ENCODE results near the gene PDE11A.

PDE11A gene

GRCh38 chr2:177929662-177930522 is 142.7 kb downstream of the PDE11A start:
- Mint-ChIP-seq H3K27ac (peak overlapping the region in 1 of 2 donors; percentile 19), H3K4me3 (no peak overlapping the region), H3K27me3 (peaks cover 16% of the 10 kb centered on the region), H3K9me3 (no peaks in the 10 kb centered on the region), H3K4me1 (no peaks in the 10 kb centered on the region)
- ATAC-seq (no peak), DNase-seq (no peak)

DNA sequence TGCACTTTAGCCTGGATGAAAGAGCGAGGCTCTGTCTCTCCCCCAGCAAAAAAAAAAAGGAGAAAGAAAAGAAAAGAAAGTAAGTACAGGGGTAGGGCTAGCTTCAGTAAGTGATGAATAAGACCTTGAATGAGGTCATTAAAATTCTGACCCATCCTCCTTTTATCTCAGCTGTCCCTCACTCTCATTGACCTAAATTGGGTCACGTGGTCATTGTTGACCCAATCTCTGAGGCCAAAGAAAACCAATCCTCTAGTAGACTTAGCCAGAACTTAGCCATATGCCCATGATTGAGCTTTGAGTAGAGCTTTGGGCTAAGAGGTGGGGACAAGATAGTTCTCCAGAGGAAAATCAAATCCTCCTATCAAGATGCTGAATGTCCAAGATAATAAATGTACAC is 149.3 kb downstream of the PDE11A start:
- no peaks in the 10 kb centered on the region for H3K4me1 Mint-ChIP-seq
- no peak for ATAC-seq
- no peak overlapping the region for H3K27ac Mint-ChIP-seq
- no peaks in the 10 kb centered on the region for H3K9me3 Mint-ChIP-seq
- H3K4me3 Mint-ChIP-seq = no peak overlapping the region
- H3K27me3 Mint-ChIP-seq = no peaks in the 10 kb centered on the region
- DNase-seq = no peak

- Mint-ChIP-seq H3K4me1 (no peaks in the 10 kb centered on the region), H3K4me3 (no peak overlapping the region), H3K27me3 (no peaks in the 10 kb centered on the region), H3K27ac (no peak overlapping the region), H3K9me3 (no peaks in the 10 kb centered on the region)
- DNase-seq (no peak), ATAC-seq (no peak)
Observed at GRCh38 chr2:177921726-177922125, 150.9 kb downstream of the PDE11A start.

DNA sequence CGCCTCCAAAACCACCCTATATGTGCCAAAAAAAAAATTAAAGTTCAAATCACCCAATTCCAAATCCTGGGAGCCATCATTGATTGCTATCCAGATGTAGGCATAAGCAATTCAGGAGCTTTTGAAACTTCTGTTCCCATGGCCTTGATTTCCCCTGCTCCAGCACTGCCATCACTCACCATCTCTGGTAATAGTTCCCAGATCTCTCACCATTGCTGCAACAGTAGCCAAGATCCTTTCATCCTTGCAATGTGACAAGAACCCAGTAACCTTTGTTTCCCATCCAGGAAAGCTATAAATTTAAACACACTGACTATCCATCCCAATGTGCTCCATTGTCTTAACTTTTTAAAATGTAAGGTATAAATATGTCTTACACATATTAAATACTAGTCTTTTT is 155.4 kb downstream of the PDE11A start:
- Mint-ChIP-seq H3K4me1 (no peaks in the 10 kb centered on the region), H3K27ac (no peak overlapping the region), H3K4me3 (no peak overlapping the region), H3K27me3 (no peaks in the 10 kb centered on the region), H3K9me3 (no peaks in the 10 kb centered on the region)
- ATAC-seq = no peak
- no peak for DNase-seq

DNA sequence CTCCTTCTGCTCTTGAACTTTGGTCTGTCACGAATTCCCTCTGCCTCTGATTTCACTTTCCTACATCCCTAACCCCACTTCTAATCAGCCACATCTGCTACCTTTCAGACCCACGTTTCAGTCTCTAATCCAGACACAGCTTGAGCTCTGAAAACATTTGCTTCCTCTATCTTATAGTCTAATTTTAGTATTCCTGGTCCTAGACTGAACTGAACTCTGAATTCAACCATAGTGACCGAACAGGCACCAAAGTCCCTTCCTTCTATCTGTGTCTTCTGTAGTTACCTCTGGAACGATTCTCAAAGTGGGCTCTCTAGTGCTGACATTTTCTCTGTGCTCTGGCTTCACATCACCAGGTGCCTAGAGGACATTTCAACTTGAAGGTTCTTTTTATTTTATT is 156.2 kb downstream of the PDE11A start:
- no peak for ATAC-seq
- H3K4me3 Mint-ChIP-seq = no peak overlapping the region

GRCh38 chr2:177914247-177914646 is 158.3 kb downstream of the PDE11A start:
- no peak overlapping the region for H3K4me3 Mint-ChIP-seq
- peak overlapping the region in 1 of 2 donors; percentile 44 for H3K27ac Mint-ChIP-seq
- H3K27me3 Mint-ChIP-seq = no peaks in the 10 kb centered on the region
- no peaks in the 10 kb centered on the region for H3K4me1 Mint-ChIP-seq
- ATAC-seq (no peak), DNase-seq (no peak)
- no peaks in the 10 kb centered on the region for H3K9me3 Mint-ChIP-seq

More for the DNA sequence above, 156.2 kb downstream of the PDE11A start:
- Mint-ChIP-seq H3K4me1 (no peaks in the 10 kb centered on the region), H3K9me3 (no peaks in the 10 kb centered on the region), H3K27me3 (no peaks in the 10 kb centered on the region), H3K27ac (no peak overlapping the region)
- no peak for DNase-seq

GRCh38 chr2:177909962-177910361 is 162.6 kb downstream of the PDE11A start:
- peaks cover 5% of the 10 kb centered on the region for H3K4me1 Mint-ChIP-seq
- ATAC-seq = no peak
- no peaks in the 10 kb centered on the region for H3K27me3 Mint-ChIP-seq
- H3K9me3 Mint-ChIP-seq = no peaks in the 10 kb centered on the region
- no peak overlapping the region for H3K27ac Mint-ChIP-seq
- no peak for DNase-seq
- H3K4me3 Mint-ChIP-seq = no peak overlapping the region

DNA sequence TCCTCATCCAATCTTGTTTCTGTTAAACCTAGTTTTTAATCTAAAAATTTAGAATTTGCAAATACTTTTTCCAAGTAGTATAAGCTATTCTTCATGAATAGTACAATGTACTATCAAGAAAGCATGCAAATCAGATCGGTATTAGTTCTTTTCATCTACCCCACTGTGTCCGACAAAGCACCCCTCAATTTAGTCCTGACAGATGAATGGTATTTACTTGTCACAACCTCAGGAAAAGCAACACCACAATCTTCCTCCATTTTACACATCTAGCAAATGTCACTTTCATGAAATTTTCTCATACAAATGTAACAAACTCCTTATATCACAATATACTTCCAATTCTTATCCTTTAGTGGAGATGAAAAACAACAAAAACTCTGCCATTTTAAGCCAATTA is 163.8 kb downstream of the PDE11A start:
- no peak overlapping the region for H3K27ac Mint-ChIP-seq
- H3K9me3 Mint-ChIP-seq = no peaks in the 10 kb centered on the region
- no peak for ATAC-seq
- DNase-seq = no peak
- H3K27me3 Mint-ChIP-seq = no peaks in the 10 kb centered on the region
- peaks cover 5% of the 10 kb centered on the region for H3K4me1 Mint-ChIP-seq
- no peak overlapping the region for H3K4me3 Mint-ChIP-seq

DNA sequence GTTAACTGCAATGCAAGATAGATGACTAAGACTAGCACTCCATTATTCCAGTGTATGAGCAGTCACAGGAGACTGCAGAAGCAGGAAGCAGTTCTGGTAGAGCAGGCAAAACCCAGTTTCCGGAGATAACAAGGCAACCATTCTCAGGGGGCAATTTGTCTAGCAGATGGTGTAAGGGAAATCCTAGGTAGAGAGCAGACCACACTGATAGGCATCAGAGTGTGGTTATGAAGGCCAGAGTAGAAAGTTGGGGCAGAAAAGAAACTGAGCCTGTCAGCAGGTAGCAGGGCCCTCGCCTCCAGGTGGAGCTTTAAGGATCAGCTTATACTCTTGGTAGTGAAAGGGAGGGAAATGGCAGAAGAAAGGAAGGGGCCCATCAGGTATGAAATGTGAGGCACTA is 164.4 kb downstream of the PDE11A start:
- no peak for DNase-seq
- H3K4me1 Mint-ChIP-seq = peaks cover 5% of the 10 kb centered on the region
- H3K27ac Mint-ChIP-seq = no peak overlapping the region
- H3K4me3 Mint-ChIP-seq = no peak overlapping the region
- peak; percentile 31 for ATAC-seq
- no peaks in the 10 kb centered on the region for H3K27me3 Mint-ChIP-seq
- H3K9me3 Mint-ChIP-seq = no peaks in the 10 kb centered on the region

GRCh38 chr2:177906041-177906718 is 166.4 kb downstream of the PDE11A start:
- peak; percentile 88 for ATAC-seq
- peak; percentile 72 to 75 for DNase-seq
- H3K27me3 Mint-ChIP-seq = no peaks in the 10 kb centered on the region
- H3K27ac Mint-ChIP-seq = no peak overlapping the region
- peaks cover 5% of the 10 kb centered on the region for H3K4me1 Mint-ChIP-seq
- H3K4me3 Mint-ChIP-seq = no peak overlapping the region
- no peaks in the 10 kb centered on the region for H3K9me3 Mint-ChIP-seq

- Mint-ChIP-seq H3K4me1 (peaks cover 5% of the 10 kb centered on the region), H3K27ac (no peak overlapping the region), H3K27me3 (no peaks in the 10 kb centered on the region), H3K4me3 (no peak overlapping the region), H3K9me3 (no peaks in the 10 kb centered on the region)
- ATAC-seq = no peak
- no peak for DNase-seq
Observed at GRCh38 chr2:177905640-177906039, 166.9 kb downstream of the PDE11A start.

DNA sequence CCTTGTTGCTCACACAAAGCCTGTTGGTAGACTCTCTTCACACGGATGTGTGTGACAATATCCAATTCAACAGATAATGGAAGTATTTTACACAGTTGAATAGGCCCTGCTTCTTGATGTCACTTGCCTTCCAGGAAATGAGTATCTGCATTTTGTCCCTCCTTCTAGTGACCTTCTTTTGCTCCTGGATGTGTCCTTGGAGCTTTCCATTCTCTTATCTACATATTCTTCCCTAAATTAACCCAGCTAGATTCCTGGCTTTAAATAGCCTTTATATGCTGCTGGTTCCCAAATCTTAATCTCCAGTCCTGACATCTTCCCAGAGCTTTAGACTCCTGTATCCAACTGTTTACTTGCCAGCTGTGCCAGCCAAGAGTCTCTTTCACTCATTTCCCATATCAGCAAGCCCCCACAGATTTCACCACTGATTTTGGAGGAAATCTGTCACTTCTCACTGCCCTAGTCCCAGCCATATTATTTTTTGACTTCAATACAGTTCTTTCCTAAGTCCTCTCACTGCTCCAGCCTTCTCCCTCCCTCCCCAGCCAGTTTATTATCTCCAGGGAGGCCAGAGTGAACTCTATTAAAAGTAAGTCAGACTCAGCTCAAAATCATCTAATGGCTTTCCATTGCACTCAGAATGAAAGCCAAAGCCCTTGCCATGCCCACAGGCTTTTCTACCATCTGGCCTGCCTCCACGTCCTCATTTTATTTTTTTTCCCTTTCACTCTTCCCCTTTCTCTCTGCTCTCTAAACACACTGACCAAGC is 170.0 kb downstream of the PDE11A start:
- ATAC-seq (no peak), DNase-seq (no peak)
- no peaks in the 10 kb centered on the region for H3K27me3 Mint-ChIP-seq
- no peaks in the 10 kb centered on the region for H3K4me1 Mint-ChIP-seq
- no peak overlapping the region for H3K4me3 Mint-ChIP-seq
- H3K9me3 Mint-ChIP-seq = no peaks in the 10 kb centered on the region
- H3K27ac Mint-ChIP-seq = peak overlapping the region in 1 of 2 donors; percentile 34

GRCh38 chr2:177900082-177900481 is 172.5 kb downstream of the PDE11A start:
- no peaks in the 10 kb centered on the region for H3K4me1 Mint-ChIP-seq
- no peaks in the 10 kb centered on the region for H3K9me3 Mint-ChIP-seq
- no peak overlapping the region for H3K27ac Mint-ChIP-seq
- ATAC-seq (no peak), DNase-seq (no peak)
- H3K4me3 Mint-ChIP-seq = no peak overlapping the region
- H3K27me3 Mint-ChIP-seq = no peaks in the 10 kb centered on the region

GRCh38 chr2:177897278-177897677 is 175.3 kb downstream of the PDE11A start:
- H3K4me3 Mint-ChIP-seq = no peak overlapping the region
- no peak for ATAC-seq
- H3K4me1 Mint-ChIP-seq = no peaks in the 10 kb centered on the region
- DNase-seq = no peak
- no peaks in the 10 kb centered on the region for H3K9me3 Mint-ChIP-seq
- H3K27ac Mint-ChIP-seq = no peak overlapping the region
- no peaks in the 10 kb centered on the region for H3K27me3 Mint-ChIP-seq

DNA sequence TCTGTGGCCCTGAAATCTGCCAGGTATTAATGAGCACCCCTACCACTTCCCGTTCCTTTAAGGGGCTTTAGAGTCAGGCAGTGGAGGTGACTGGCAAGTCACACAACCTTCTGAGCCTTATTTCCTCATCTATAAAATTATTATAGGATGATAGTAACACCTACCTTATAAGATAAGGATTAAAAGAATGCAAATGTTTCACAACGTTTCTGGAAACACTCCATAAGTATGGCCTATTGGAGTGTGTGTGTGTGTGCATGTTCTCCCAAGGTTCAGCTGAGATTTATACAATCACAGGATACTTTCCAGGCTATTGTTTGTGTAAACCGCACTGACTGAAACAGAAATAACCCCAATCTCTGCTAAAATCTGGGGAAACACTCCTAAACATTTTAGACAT is 176.0 kb downstream of the PDE11A start:
- no peak overlapping the region for H3K27ac Mint-ChIP-seq
- no peak for ATAC-seq
- no peaks in the 10 kb centered on the region for H3K9me3 Mint-ChIP-seq
- no peak overlapping the region for H3K4me3 Mint-ChIP-seq
- no peaks in the 10 kb centered on the region for H3K4me1 Mint-ChIP-seq
- DNase-seq = no peak
- no peaks in the 10 kb centered on the region for H3K27me3 Mint-ChIP-seq

DNA sequence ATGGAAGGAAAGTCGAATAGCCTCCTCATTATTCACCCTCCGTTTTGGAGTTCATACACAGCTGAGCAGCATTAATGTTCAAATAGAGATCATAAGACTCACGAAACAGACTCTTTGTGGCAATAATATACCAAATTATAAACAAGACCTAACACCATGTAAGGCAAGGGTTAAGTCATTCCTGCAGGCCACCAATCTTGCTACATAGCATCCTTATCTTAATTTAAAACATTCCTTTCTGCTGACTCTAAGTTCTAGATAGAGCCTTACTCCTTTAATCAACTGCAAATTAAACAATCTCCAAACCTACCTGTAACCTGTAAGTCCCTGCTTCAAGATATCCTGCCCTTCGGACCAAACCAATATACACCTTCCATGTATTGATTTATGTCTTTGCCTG is 178.0 kb downstream of the PDE11A start:
- Mint-ChIP-seq H3K27ac (no peak overlapping the region), H3K4me1 (no peaks in the 10 kb centered on the region)
- DNase-seq = no peak

More for the DNA sequence above, 178.0 kb downstream of the PDE11A start:
- H3K27me3 Mint-ChIP-seq = no peaks in the 10 kb centered on the region
- H3K4me3 Mint-ChIP-seq = no peak overlapping the region
- no peaks in the 10 kb centered on the region for H3K9me3 Mint-ChIP-seq
- no peak for ATAC-seq

All from stimulated activated naive CD8-positive, alpha-beta T cell treated with anti-CD3 and anti-CD28 coated beads, Interleukin-15, amount 100 ng/mL, for 72 hours (primary cell).